ENCODE data around the gene STK32C. TPM values are rescaled to one million over a fixed set of nuclear protein-coding genes. Genes with fewer than 3 reads are reported as not detected.

The STK32C gene
- total and polyA plus RNA-seq, 8 donors: 3.3 to 13.2 (median 5.2) TPM

DNA sequence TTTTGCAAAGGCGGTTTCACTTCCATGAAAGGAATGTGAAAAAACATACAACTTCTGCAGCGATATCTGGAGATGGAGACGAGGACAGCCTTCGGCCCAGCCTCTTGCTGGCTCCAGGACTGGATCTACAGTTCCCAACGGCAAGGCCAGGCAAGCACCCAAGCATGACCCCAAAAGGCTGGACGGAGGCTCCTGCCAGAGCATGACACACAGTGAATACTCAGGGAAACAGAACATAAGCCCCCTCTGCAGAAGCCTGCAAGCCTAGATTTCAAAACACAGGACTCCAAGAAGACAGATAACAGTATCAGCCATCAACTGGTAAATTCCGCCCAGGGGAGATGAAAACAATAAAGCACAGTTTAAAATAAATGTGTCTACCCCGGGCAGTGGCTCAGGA is 21.0 kb upstream of the STK32C start:
- Histone ChIP-seq H3K36me3 (no peaks in the 10 kb centered on the region), H3K27ac (no peak overlapping the region), H3K9me3 (no peaks in the 10 kb centered on the region), H3K4me1 (peaks cover 0 to 9% (median 0%) of the 10 kb centered on the region in 3 donors), H3K4me3 (no peak overlapping the region), H3K27me3 (no peaks in the 10 kb centered on the region)
- DNase-seq (no peak), FAIRE-seq (no peak), ATAC-seq (no peak)
- intact Hi-C loops (cut with DNase I): no loop called here
- WGBS, 2 donors: 70 to 78% methylated on average over 8 of the region's 8 CpGs
- TF ChIP-seq, protein P1, sequence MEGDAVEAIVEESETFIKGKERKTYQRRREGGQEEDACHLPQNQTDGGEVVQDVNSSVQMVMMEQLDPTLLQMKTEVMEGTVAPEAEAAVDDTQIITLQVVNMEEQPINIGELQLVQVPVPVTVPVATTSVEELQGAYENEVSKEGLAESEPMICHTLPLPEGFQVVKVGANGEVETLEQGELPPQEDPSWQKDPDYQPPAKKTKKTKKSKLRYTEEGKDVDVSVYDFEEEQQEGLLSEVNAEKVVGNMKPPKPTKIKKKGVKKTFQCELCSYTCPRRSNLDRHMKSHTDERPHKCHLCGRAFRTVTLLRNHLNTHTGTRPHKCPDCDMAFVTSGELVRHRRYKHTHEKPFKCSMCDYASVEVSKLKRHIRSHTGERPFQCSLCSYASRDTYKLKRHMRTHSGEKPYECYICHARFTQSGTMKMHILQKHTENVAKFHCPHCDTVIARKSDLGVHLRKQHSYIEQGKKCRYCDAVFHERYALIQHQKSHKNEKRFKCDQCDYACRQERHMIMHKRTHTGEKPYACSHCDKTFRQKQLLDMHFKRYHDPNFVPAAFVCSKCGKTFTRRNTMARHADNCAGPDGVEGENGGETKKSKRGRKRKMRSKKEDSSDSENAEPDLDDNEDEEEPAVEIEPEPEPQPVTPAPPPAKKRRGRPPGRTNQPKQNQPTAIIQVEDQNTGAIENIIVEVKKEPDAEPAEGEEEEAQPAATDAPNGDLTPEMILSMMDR (IDR thresholded peaks at IDR 0.05): no peak

DNA sequence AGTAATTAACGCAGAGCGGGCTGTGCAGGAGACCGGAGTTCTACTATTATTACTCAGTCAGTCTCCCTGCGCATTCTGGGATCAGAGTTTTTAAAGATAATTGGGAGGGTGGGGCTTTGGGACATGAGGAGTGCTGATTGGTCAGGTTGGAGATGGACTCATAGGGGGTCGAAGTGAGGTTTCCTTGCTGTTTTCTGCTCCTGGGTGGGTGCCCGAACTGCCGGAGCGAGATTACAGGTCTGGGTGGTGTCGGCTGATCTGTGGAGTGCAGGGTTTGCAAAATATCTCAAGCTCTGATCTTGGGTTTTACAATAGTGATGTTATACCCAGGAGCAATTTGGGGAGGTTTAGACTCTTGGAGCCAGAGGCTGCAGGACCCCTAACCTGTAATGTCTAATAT is 20.4 kb upstream of the STK32C start:
- no peaks in the 10 kb centered on the region for H3K9me3 ChIP-seq
- H3K27ac ChIP-seq: no peak overlapping the region
- 96 to 97% methylated on average over 9 of the region's 9 CpGs for whole genome bisulfite sequencing, 2 donors
- TF ChIP-seq, protein P1 (IDR thresholded peaks at IDR 0.05): no peak
- intact Hi-C loops (cut with DNase I): no loop called here
- no peak for FAIRE-seq
- no peak for ATAC-seq
- H3K4me1 ChIP-seq: peaks cover 0 to 8% (median 0%) of the 10 kb centered on the region in 3 donors
- H3K4me3 ChIP-seq: no peak overlapping the region
- no peak for DNase-seq
- no peaks in the 10 kb centered on the region for H3K36me3 ChIP-seq
- H3K27me3 ChIP-seq: no peaks in the 10 kb centered on the region

DNA sequence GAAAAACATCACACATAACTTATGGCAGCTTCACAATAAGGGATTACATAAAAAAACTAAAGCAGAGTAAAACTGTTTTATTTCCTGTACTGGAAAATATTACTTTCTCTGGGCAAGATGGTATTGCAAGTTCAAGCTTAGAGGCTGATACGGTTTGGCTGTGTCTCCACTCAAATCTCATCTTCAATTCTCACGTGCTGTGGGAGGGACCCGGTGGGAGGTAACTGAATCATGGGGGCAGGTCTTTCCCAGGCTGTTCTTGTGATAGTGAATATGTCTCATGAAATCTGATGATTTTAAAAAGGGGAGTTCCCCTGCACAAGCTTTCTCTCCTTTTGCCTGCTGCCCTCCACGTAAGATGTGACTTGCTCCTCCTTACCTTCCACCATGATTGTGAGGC is 19.2 kb upstream of the STK32C start:
- FAIRE-seq (no peak), ATAC-seq (no peak), DNase-seq (no peak)
- WGBS, 2 donors: 90% methylated on average over 4 of the region's 4 CpGs
- intact Hi-C loops (cut with DNase I): no loop called here
- Histone ChIP-seq H3K4me1 (peaks cover 0 to 2% (median 0%) of the 10 kb centered on the region in 3 donors), H3K4me3 (no peak overlapping the region), H3K27ac (no peak overlapping the region), H3K27me3 (no peaks in the 10 kb centered on the region), H3K9me3 (no peaks in the 10 kb centered on the region), H3K36me3 (no peaks in the 10 kb centered on the region)
- TF ChIP-seq, protein P1 (IDR thresholded peaks at IDR 0.05): no peak

DNA sequence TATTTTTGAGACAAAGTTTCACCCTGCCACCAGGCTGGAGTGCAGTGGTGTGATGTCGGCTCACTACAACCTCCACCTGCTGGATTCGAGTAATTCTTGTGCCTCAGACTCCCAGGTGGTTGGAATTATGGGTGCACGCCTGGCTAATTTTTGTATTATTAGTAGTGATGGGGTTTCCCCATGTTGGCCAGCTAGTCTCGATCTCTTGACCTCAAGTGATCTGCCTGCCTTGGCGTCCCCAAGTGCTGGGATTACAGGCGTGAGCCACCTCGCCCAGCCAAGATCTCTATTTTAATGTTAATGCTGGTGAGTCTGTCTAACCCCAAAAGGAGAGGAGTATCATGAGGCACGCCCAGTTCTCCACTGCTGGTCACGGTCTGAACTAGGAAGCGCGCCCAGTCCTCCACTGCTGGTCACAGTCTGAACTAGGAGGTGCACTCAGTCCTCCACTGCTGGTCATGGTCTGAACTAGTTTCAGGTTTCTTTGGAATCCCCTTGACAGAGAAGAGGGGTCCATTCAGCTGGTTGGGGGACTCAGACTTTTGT is 18.7 kb upstream of the STK32C start:
- DNase-seq (no peak), ATAC-seq (no peak), FAIRE-seq (no peak)
- Histone ChIP-seq H3K27ac (no peak overlapping the region), H3K4me1 (peaks cover 0 to 2% (median 0%) of the 10 kb centered on the region in 3 donors), H3K27me3 (no peaks in the 10 kb centered on the region), H3K9me3 (no peaks in the 10 kb centered on the region), H3K36me3 (no peaks in the 10 kb centered on the region), H3K4me3 (no peak overlapping the region)
- intact Hi-C loops (cut with DNase I): no loop called here
- TF ChIP-seq, protein P1 (IDR thresholded peaks at IDR 0.05): no peak
- 87 to 95% methylated on average over 11 of the region's 11 CpGs for WGBS, 2 donors

DNA sequence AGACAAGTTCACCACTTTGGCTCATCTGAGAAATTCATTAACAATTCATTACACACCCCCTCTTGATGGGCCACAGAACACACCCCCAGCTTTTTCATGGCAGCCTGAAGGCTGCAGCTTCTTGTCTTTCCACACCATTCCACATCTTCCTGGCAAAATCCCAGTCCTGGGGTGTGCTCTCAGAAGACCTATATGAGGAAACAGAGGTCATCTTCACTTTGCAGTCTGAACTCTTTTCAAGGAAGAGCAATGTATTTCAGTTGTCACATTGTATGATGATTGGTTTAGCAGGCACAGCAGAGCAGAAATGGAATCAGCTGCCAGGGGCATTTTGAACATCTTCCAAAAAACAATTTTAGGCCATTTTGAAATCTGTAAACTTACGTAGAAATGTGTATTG is 16.4 kb upstream of the STK32C start:
- Histone ChIP-seq H3K9me3 (no peaks in the 10 kb centered on the region), H3K4me3 (no peak overlapping the region), H3K36me3 (no peaks in the 10 kb centered on the region), H3K27me3 (no peaks in the 10 kb centered on the region), H3K4me1 (no peaks in the 10 kb centered on the region), H3K27ac (no peak overlapping the region)
- DNase-seq (no peak), ATAC-seq (no peak), FAIRE-seq (no peak)
- intact Hi-C loops (cut with DNase I): no loop called here
- TF ChIP-seq, protein P1 (IDR thresholded peaks at IDR 0.05): no peak
- 86 to 88% methylated on average over 1 of the region's 1 CpG for WGBS, 2 donors

All from pancreas (tissue), 10 donors.